Suprapubic skin (tissue), 4 donors: ENCODE results near the gene CD96. TPM values are rescaled to one million over a fixed set of nuclear protein-coding genes. Genes with fewer than 3 reads are reported as not detected.

Source experiments
- DNase-seq, 2 donors: peaks; one replicate each; pipeline ENCODE4 v3.0.0-alpha.2; 2019; ENCODE audit warnings: low spot score in 2 of 2
- H3K27ac ChIP-seq: fragments of 200-600 bp; sonication (generic); one replicate; pipeline ENCODE4 v1.5.1; 2019
- H3K27me3 ChIP-seq: fragments of 200-600 bp; sonication (generic); one replicate; pipeline ENCODE4 v1.5.1; 2019
- H3K36me3 ChIP-seq: fragments of 200-600 bp; sonication (generic); one replicate; pipeline ENCODE4 v1.5.1; 2019
- H3K4me1 ChIP-seq: fragments of 200-600 bp; sonication (generic); one replicate; pipeline ENCODE4 v1.5.1; 2019
- H3K4me3 ChIP-seq: fragments of 200-600 bp; sonication (generic); one replicate; pipeline ENCODE4 v1.5.1; 2019; ENCODE audit warnings: mild to moderate bottlenecking
- H3K9me3 ChIP-seq: fragments of 200-600 bp; sonication (generic); one replicate; pipeline ENCODE4 v1.5.1; 2019
- EP300 ChIP-seq: sonication (generic); formaldehyde crosslinking; IDR thresholded peaks from one replicate; pipeline ENCODE4 v1.6.1; 2017; ENCODE audit warnings: antibody characterized with exemption
- POLR2A ChIP-seq, 2 donors: fragments of 450-650 bp; IDR thresholded peaks; one replicate each; pipeline ENCODE4 v1.6.1; 2017; ENCODE audit warnings: antibody characterized with exemption in 2 of 2, mild to moderate bottlenecking in 2 of 2, moderate library complexity in 2 of 2
- POLR2AphosphoS5 ChIP-seq, 3 donors: sonication (generic); formaldehyde crosslinking; IDR thresholded peaks; one replicate each; pipeline ENCODE4 v1.6.1; 2017; ENCODE audit warnings: antibody characterized with exemption in 3 of 3
- WGBS: methylation state at CpG from one replicate; pipeline ENCODE4 v1.1.5; 2018; 5-methylcytosine and 5-hydroxymethylcytosine counted together
- total RNA-seq, 4 donors: library from RNA; depleted of rRNA; stranded (reverse); fragments of >200 nt; gene quantifications; one replicate each; pipeline ENCODE4 v1.1.0, GENCODE V29; 2016
- TF ChIP-seq, protein P1 (sequence below), 2 donors: fragments of 200-600 bp in 1 of 2; fragments of 450-650 bp in 1 of 2; sonication (generic) in 1 of 2; IDR thresholded peaks; one replicate each; pipeline ENCODE4 v1.5.1; 2016 to 2019; ENCODE audit warnings: antibody characterized with exemption in 2 of 2, mild to moderate bottlenecking in 1 of 2, moderate library complexity in 1 of 2

CD96 gene
- total RNA-seq, 4 donors from 2014 or later = 0.49 to 0.56 (median 0.55) TPM; not detected in 1

DNA sequence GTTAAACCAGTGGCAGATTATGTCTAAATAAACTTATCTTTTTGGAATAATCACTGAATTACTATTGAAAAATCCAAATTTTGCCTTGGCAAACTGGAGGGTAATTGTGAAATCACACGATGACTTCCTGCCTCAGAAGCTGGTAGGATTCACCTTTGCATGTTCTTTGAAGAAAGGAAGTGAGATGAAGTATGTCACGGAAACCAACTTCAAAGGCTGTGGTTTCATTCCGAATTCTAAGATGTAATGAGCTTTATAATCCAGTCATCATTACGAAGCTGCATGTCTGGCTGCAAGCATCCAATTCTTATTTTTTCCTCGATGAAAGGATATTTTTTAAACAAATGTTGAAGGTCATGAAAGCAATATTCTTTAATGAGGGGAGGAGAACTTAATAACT is 68.2 kb downstream of the CD96 start:
- H3K27me3 ChIP-seq = no peaks in the 10 kb centered on the region
- no peak overlapping the region for H3K4me3 ChIP-seq
- no peak for DNase-seq
- H3K4me1 ChIP-seq = peaks cover 11% of the 10 kb centered on the region
- peak overlapping the region; percentile 48 for H3K27ac ChIP-seq
- H3K36me3 ChIP-seq = no peaks in the 10 kb centered on the region
- no peaks in the 10 kb centered on the region for H3K9me3 ChIP-seq
- 21% methylated on average over 5 of the region's 5 CpGs for WGBS
- TF ChIP-seq EP300 (no peak), POLR2AphosphoS5 (IDR thresholded peaks at IDR 0.05) (no peak), POLR2A (IDR thresholded peaks at IDR 0.05) (no peak)
- TF ChIP-seq, protein P1, sequence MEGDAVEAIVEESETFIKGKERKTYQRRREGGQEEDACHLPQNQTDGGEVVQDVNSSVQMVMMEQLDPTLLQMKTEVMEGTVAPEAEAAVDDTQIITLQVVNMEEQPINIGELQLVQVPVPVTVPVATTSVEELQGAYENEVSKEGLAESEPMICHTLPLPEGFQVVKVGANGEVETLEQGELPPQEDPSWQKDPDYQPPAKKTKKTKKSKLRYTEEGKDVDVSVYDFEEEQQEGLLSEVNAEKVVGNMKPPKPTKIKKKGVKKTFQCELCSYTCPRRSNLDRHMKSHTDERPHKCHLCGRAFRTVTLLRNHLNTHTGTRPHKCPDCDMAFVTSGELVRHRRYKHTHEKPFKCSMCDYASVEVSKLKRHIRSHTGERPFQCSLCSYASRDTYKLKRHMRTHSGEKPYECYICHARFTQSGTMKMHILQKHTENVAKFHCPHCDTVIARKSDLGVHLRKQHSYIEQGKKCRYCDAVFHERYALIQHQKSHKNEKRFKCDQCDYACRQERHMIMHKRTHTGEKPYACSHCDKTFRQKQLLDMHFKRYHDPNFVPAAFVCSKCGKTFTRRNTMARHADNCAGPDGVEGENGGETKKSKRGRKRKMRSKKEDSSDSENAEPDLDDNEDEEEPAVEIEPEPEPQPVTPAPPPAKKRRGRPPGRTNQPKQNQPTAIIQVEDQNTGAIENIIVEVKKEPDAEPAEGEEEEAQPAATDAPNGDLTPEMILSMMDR (IDR thresholded peaks at IDR 0.05) = no peak

DNA sequence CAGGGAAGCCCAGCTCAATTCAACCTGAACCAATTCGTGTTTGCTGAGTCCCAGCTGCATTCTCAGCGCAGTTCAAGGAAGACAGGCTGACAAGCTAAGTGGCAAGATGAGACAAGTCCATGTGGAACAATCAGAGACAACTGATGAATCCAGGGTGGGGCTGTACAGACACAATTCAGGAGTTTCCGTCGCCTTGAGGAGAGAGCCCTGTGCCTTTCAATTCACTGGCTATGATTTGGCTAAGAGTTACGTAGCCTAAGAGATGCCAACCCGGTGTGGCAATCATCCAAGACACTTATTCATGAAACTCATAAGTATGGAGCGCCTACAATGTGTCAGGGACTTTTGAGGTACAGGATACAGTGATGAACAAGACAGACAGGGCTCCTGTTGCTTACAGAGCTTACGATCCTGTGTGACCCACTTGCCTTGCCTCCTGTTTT is 68.6 kb downstream of the CD96 start:
- no peak for DNase-seq
- Histone ChIP-seq H3K27ac (peak overlapping the region; percentile 48), H3K36me3 (no peaks in the 10 kb centered on the region), H3K4me1 (peaks cover 11% of the 10 kb centered on the region), H3K9me3 (no peaks in the 10 kb centered on the region), H3K27me3 (no peaks in the 10 kb centered on the region), H3K4me3 (no peak overlapping the region)
- WGBS = 41% methylated on average over 8 of the region's 8 CpGs
- TF ChIP-seq, protein P1 (IDR thresholded peaks at IDR 0.05) = no peak
- TF ChIP-seq POLR2AphosphoS5 (IDR thresholded peaks at IDR 0.05) = peak in 1 of 3 donors; percentile 45

DNA sequence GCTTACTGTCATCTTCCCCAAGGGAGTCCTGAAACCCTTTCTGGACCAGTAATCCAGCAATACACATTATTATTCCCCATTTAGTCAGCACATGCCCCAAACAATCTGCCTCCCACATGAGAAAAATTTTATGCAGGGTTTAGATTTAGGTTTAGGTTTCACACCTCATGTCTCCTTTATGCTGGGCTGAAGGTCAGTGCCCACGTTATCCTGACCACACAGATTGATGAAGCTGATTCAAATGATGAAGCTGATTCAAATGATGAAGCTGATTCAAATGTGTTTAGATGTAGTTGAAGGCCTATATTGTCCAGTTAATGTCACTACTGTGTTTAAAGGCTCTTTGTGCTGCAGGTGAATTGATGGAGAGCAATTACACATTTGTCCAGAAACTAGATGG is 71.3 kb downstream of the CD96 start:
- Histone ChIP-seq H3K9me3 (no peaks in the 10 kb centered on the region), H3K27ac (no peak overlapping the region), H3K27me3 (no peaks in the 10 kb centered on the region), H3K4me1 (peaks cover 11% of the 10 kb centered on the region), H3K36me3 (no peaks in the 10 kb centered on the region), H3K4me3 (no peak overlapping the region)
- TF ChIP-seq, protein P1 (IDR thresholded peaks at IDR 0.05) = no peak
- no peak for TF ChIP-seq POLR2A (IDR thresholded peaks at IDR 0.05)
- TF ChIP-seq POLR2AphosphoS5 (IDR thresholded peaks at IDR 0.05) = no peak
- TF ChIP-seq EP300 = no peak
- no peak for DNase-seq
- 82% methylated on average over 1 of the region's 1 CpG for WGBS

DNA sequence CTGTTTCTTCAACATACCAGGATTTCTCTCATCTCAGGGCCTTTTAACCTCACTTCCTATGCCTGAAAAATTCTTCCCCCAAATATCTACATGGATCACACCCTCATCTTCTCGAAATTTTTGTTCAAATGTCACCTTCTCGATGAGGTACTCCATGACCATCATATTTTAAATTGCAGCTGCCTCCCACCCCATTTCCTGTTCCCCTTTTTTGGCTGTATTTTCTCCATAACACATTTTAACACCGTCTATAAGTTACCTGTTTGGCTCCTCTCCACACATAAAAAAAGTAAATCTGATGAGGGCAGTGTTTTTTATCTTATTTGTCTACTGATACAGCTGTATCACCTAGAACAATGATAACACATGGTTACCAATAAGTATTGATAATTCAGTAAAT is 73.9 kb downstream of the CD96 start:
- no peak for TF ChIP-seq POLR2AphosphoS5 (IDR thresholded peaks at IDR 0.05)
- no peak for TF ChIP-seq EP300
- no peak for TF ChIP-seq POLR2A (IDR thresholded peaks at IDR 0.05)
- Histone ChIP-seq H3K36me3 (no peaks in the 10 kb centered on the region), H3K4me1 (no peaks in the 10 kb centered on the region), H3K27ac (no peak overlapping the region), H3K9me3 (no peaks in the 10 kb centered on the region), H3K4me3 (no peak overlapping the region), H3K27me3 (no peaks in the 10 kb centered on the region)
- 62% methylated on average over 3 of the region's 3 CpGs for WGBS
- DNase-seq = no peak

DNA sequence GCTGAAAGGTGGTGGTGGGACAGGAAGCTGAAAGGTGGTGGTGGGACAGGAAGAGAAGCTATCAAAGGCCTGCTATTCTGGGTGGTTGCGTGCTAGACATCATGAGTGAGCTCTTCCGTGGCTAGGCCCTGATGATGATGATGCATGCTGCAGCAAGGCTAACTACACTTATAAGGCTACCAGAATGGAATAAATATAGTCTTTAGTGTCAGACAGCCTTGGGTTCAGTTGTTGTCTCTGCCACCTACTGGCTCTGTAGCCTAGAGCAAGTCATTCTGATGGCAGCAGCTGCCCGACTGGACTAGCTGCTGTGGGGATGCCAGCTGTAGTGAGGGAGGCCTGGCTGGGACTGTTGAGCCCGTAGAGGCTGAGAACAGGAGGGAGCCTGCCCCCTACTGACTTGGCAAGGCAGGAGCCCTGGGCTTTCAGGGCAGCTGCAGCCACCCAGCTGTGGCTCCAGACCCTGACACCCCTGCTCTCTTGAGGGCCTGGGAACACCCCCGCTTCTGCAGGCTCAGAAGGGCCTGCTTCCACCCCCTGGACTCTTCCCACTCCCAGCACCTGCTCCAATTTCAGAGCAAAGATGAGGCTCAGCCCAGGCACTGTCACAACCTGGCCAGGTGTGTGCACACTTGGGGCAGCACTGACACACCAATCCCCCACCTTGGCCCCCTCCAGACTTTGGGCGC is 74.6 kb downstream of the CD96 start:
- H3K36me3 ChIP-seq = no peaks in the 10 kb centered on the region
- TF ChIP-seq EP300 (no peak), POLR2A (IDR thresholded peaks at IDR 0.05) (no peak), POLR2AphosphoS5 (IDR thresholded peaks at IDR 0.05) (no peak)
- TF ChIP-seq, protein P1 (IDR thresholded peaks at IDR 0.05) = no peak
- H3K4me3 ChIP-seq = no peak overlapping the region
- no peaks in the 10 kb centered on the region for H3K9me3 ChIP-seq
- DNase-seq = no peak
- H3K27ac ChIP-seq = no peak overlapping the region
- H3K4me1 ChIP-seq = no peaks in the 10 kb centered on the region
- WGBS = 75% methylated on average over 6 of the region's 6 CpGs
- H3K27me3 ChIP-seq = no peaks in the 10 kb centered on the region
